ENCODE results near the gene CAMTA1.

The CAMTA1 gene

GRCh38 chr1:7516929-7517328 lies 731.7 kb downstream of the CAMTA1 start:
- no peak for DNase-seq (ENCODE audit: low read depth)

GRCh38 chr1:7517611-7518330 lies 732.5 kb downstream of the CAMTA1 start:
- no peak for DNase-seq (ENCODE audit: low read depth)

GRCh38 chr1:7518411-7518810 lies 733.2 kb downstream of the CAMTA1 start:
- no peak for DNase-seq (ENCODE audit: low read depth)

GRCh38 chr1:7519181-7519860 lies 734.1 kb downstream of the CAMTA1 start:
- no peak for DNase-seq (ENCODE audit: low read depth)

GRCh38 chr1:7519861-7520395 lies 734.7 kb downstream of the CAMTA1 start:
- DNase-seq (ENCODE audit: low read depth) = no peak

- no peak for DNase-seq (ENCODE audit: low read depth)
Measured at GRCh38 chr1:7520496-7520895, 735.2 kb downstream of the CAMTA1 start.

- DNase-seq (ENCODE audit: low read depth) = no peak
Measured at GRCh38 chr1:7524341-7525337, 739.4 kb downstream of the CAMTA1 start.

- no peak for DNase-seq (ENCODE audit: low read depth)
Measured at GRCh38 chr1:7525338-7526063, 740.2 kb downstream of the CAMTA1 start.

- no peak for DNase-seq (ENCODE audit: low read depth)
Measured at GRCh38 chr1:7526196-7526866, 741.1 kb downstream of the CAMTA1 start.

GRCh38 chr1:7526867-7527732 lies 741.8 kb downstream of the CAMTA1 start:
- DNase-seq (ENCODE audit: low read depth) = peak; percentile 21

- no peak for DNase-seq (ENCODE audit: low read depth)
Measured at GRCh38 chr1:7527733-7528045, 742.4 kb downstream of the CAMTA1 start.

- DNase-seq (ENCODE audit: low read depth) = no peak
Measured at GRCh38 chr1:7528386-7529198, 743.3 kb downstream of the CAMTA1 start.

- no peak for DNase-seq (ENCODE audit: low read depth)
Measured at GRCh38 chr1:7529917-7530316, 744.7 kb downstream of the CAMTA1 start.

- DNase-seq (ENCODE audit: low read depth) = no peak
Measured at GRCh38 chr1:7531562-7532340, 746.5 kb downstream of the CAMTA1 start.

GRCh38 chr1:7533006-7533405 lies 747.8 kb downstream of the CAMTA1 start:
- DNase-seq (ENCODE audit: low read depth) = no peak

GRCh38 chr1:7534061-7534825 lies 749.0 kb downstream of the CAMTA1 start:
- DNase-seq (ENCODE audit: low read depth) = no peak

- no peak for DNase-seq (ENCODE audit: low read depth)
Measured at GRCh38 chr1:7535016-7535415, 749.8 kb downstream of the CAMTA1 start.
